IMR-90 (cell line): ENCODE data around the gene STX19. TPM values are rescaled to one million over a fixed set of nuclear protein-coding genes. Genes with fewer than 3 reads are reported as not detected.
A peak's percentile ranks its signal among the peaks of the same experiment; 100 is the strongest.

ENCODE experiments used
- ATAC-seq: fragments of 200-7000 bp; cut with Tn5 transposase; 2 replicates; pipeline ENCODE4 v1.9.1; 2020; ENCODE audit warnings: low read depth, mild to moderate bottlenecking, moderate library complexity
- BruUV-seq: library from RNA; stranded (reverse); fragments of 400-500 nt; replicated peaks from 2 replicates; lab custom pipeline; 2021; lab: Mats Ljungman, UMichigan
- CTCF ChIA-PET: fragments of 300-600 bp; formaldehyde crosslinking; extraction: SDS; loops from one replicate; lab custom pipeline; 2021; ENCODE audit warnings: antibody characterized with exemption; lab: Yijun Ruan, JAX
- POLR2A ChIA-PET: fragments of 300-600 bp; sonication (Branson Sonifier 250); formaldehyde crosslinking; loops from one replicate; lab custom pipeline; 2022; ENCODE audit warnings: antibody characterized with exemption; ENCODE audit not compliant: unreplicated experiment; lab: Charles Lee
- DNase-seq: peaks from one replicate; pipeline ENCODE4 v3.0.0; 2013
- H2AFZ ChIP-seq: replicated peaks from 2 replicates; pipeline ENCODE3; 2013; ENCODE audit warnings: low read length, mild to moderate bottlenecking; ENCODE audit not compliant: poor library complexity
- H2AK5ac ChIP-seq: 2 replicates; pipeline ENCODE4 v1.6.1; 2013; ENCODE audit warnings: low read depth, low read length, inconsistent platforms
- H2AK9ac ChIP-seq: replicated peaks from 2 replicates; pipeline ENCODE3; 2013; ENCODE audit warnings: mild to moderate bottlenecking, low read depth, low read length, moderate library complexity; ENCODE audit not compliant: poor library complexity
- H2BK120ac ChIP-seq: 2 replicates; pipeline ENCODE4 v1.6.1; 2013; ENCODE audit warnings: low read depth, low read length, inconsistent platforms
- H2BK15ac ChIP-seq: 3 replicates; pipeline ENCODE4 v1.6.1; 2013; ENCODE audit warnings: low read depth, low read length, inconsistent platforms
- H2BK20ac ChIP-seq: 2 replicates; pipeline ENCODE4 v1.6.1; 2013; ENCODE audit warnings: low read depth, mild to moderate bottlenecking, inconsistent platforms, low read length, moderate library complexity
- H2BK5ac ChIP-seq: 2 replicates; pipeline ENCODE4 v1.6.1; 2013; ENCODE audit warnings: mild to moderate bottlenecking, low read depth, low read length, inconsistent platforms; ENCODE audit not compliant: poor library complexity, severe bottlenecking
- H3K14ac ChIP-seq: replicated peaks from 2 replicates; pipeline ENCODE4 v1.6.1; 2013; ENCODE audit warnings: low read depth, low read length, inconsistent platforms
- H3K18ac ChIP-seq: 2 replicates; pipeline ENCODE4 v1.6.1; 2013; ENCODE audit warnings: low read depth, low read length, control low read depth
- H3K23ac ChIP-seq: 2 replicates; pipeline ENCODE4 v1.6.1; 2013; ENCODE audit warnings: low read depth, low read length, inconsistent platforms
- H3K27ac ChIP-seq: 2 replicates; pipeline ENCODE4 v1.5.1; 2013; ENCODE audit warnings: mild to moderate bottlenecking, control low read depth, low read length; ENCODE audit not compliant: insufficient read depth
- H3K27me3 ChIP-seq: 2 replicates; pipeline ENCODE4 v1.6.1; 2013; ENCODE audit warnings: low read length; ENCODE audit not compliant: control insufficient read depth, insufficient read depth
- H3K36me3 ChIP-seq: 2 replicates; pipeline ENCODE4 v1.6.1; 2013; ENCODE audit warnings: low read length, mixed read lengths; ENCODE audit not compliant: control insufficient read depth, insufficient read depth
- H3K4ac ChIP-seq: 2 replicates; pipeline ENCODE4 v1.6.1; 2013; ENCODE audit warnings: low read depth, low read length, inconsistent platforms
- H3K4me1 ChIP-seq: 2 replicates; pipeline ENCODE4 v1.6.1; 2013; ENCODE audit warnings: low read length, mixed read lengths; ENCODE audit not compliant: control insufficient read depth, insufficient read depth
- H3K4me2 ChIP-seq: 2 replicates; pipeline ENCODE4 v1.6.1; 2013; ENCODE audit warnings: low read depth, mild to moderate bottlenecking, control low read depth, low read length, moderate library complexity
- H3K4me3 ChIP-seq: 2 replicates; pipeline ENCODE4 v1.5.1; 2013; ENCODE audit warnings: low read depth, mild to moderate bottlenecking, control low read depth, low read length, moderate library complexity; ENCODE audit not compliant: insufficient read depth
- H3K56ac ChIP-seq: 2 replicates; pipeline ENCODE4 v1.6.1; 2013; ENCODE audit warnings: low read length, inconsistent platforms; ENCODE audit not compliant: insufficient read depth; ENCODE audit errors: extremely low read depth
- H3K79me1 ChIP-seq, 2 experiments: 2 replicates each; pipeline ENCODE4 v1.6.1; 2013; ENCODE audit warnings: low read length in 2 of 2, inconsistent platforms in 1 of 2, low read depth in 1 of 2
- H3K9ac ChIP-seq: 2 replicates; pipeline ENCODE4 v1.6.1; 2013; ENCODE audit warnings: low read depth, low read length, control low read depth
- H3K9me1 ChIP-seq: 2 replicates; pipeline ENCODE4 v1.6.1; 2013; ENCODE audit warnings: low read length, inconsistent platforms; ENCODE audit not compliant: insufficient read depth
- H3K9me3 ChIP-seq: 2 replicates; pipeline ENCODE4 v1.6.1; 2013; ENCODE audit warnings: low read length; ENCODE audit not compliant: control insufficient read depth, insufficient read depth
- H4K20me1 ChIP-seq: 2 replicates; pipeline ENCODE4 v1.6.1; 2013; ENCODE audit warnings: low read length, inconsistent platforms; ENCODE audit not compliant: insufficient read depth
- H4K5ac ChIP-seq: 2 replicates; pipeline ENCODE4 v1.6.1; 2013; ENCODE audit warnings: mild to moderate bottlenecking, low read depth, low read length, control low read depth
- H4K8ac ChIP-seq, 2 experiments: 2 replicates each; pipeline ENCODE4 v1.6.1; 2013; ENCODE audit warnings: low read depth in 2 of 2, low read length in 2 of 2, control low read depth in 1 of 2, inconsistent platforms in 1 of 2
- H4K91ac ChIP-seq: 2 replicates; pipeline ENCODE4 v1.6.1; 2013; ENCODE audit warnings: low read depth, low read length, inconsistent platforms; ENCODE audit not compliant: insufficient read depth
- CTCF ChIP-seq: conservative IDR thresholded peaks from 2 replicates; pipeline ENCODE4 v1.5.1; 2012; ENCODE audit warnings: mild to moderate bottlenecking, low read depth, low read length, improper control_type of control experiment
- RAD21 ChIP-seq: IDR thresholded peaks from 2 replicates; pipeline ENCODE4 v1.6.1; 2012; ENCODE audit warnings: low read length, improper control_type of control experiment
- RFX5 ChIP-seq: IDR thresholded peaks from 2 replicates; pipeline ENCODE4 v1.8.0; 2012; ENCODE audit warnings: low read depth, mild to moderate bottlenecking, low read length, moderate library complexity
- WGBS, 2 experiments: methylation state at CpG; one replicate each; pipeline versions ENCODE4 v1.1.5 to v1.1.7; 2013; ENCODE audit warnings: missing lambda C conversion rate in 2 of 2; ENCODE audit not compliant: insufficient read length in 1 of 2; ENCODE audit errors: extremely low coverage in 2 of 2; 5-methylcytosine and 5-hydroxymethylcytosine counted together
- dilution Hi-C: fragments of 300-500 bp; cut with HindIII; formaldehyde crosslinking; loops from one replicate; pipeline ENCODE4 v1.14.3; 2018; ENCODE audit warnings: low sequenced_read_pairs; ENCODE audit not compliant: unreplicated experiment
- in situ Hi-C: fragments of 300-500 bp; cut with MboI; formaldehyde crosslinking; loops from 3 replicates; pipeline ENCODE4 v1.14.3; 2019; ENCODE audit warnings: low sequenced_read_pairs, inconsistent platforms, mixed read lengths
- intact Hi-C: fragments of 100-400 bp; cut with micrococcal nuclease; formaldehyde crosslinking; loops from 2 replicates; pipeline ENCODE4 v1.10.0; 2022
- polyA plus RNA-seq, 3 experiments: library from polyadenylated mRNA; depleted of rRNA; stranded (reverse); fragments of >200 nt; gene quantifications; 2 replicates each; pipeline ENCODE4 v1.2.3, GENCODE V29; 2012; ENCODE audit warnings: low replicate concordance in 1 of 3
- total RNA-seq: library from RNA; depleted of rRNA; stranded (reverse); fragments of >200 nt; gene quantifications from 2 replicates; pipeline ENCODE4 v1.2.3, GENCODE V29; 2012

The STX19 gene
- total and polyA plus RNA-seq, 2 of the 4 experiments (the other 2 are of a cell fraction) = not detected

GRCh38 chr3:94036909-94037507, 8.6 kb upstream of the STX19 start:
- H2BK120ac ChIP-seq = no peak overlapping the region
- no CpG with 5 or more reads among the region's 3 CpGs for WGBS, 2 experiments
- no peak overlapping the region for H2BK20ac ChIP-seq
- H3K23ac ChIP-seq = no peak overlapping the region
- in situ Hi-C loops (no loop called here), dilution Hi-C loops (no loop called here), intact Hi-C loops (no loop called here)
- no peak overlapping the region for H3K4ac ChIP-seq
- no peak overlapping the region for H2BK15ac ChIP-seq
- no peak overlapping the region for H2BK5ac ChIP-seq
- H3K27me3 ChIP-seq = no peaks in the 10 kb centered on the region
- H2AK9ac ChIP-seq = no peak overlapping the region
- no peak overlapping the region for H3K9ac ChIP-seq
- H3K9me3 ChIP-seq = no peaks in the 10 kb centered on the region
- H3K14ac ChIP-seq = no peak overlapping the region
- H3K36me3 ChIP-seq = peaks cover 2% of the 10 kb centered on the region; the same call in 1 of the 2 replicates
- H4K20me1 ChIP-seq = no peaks in the 10 kb centered on the region
- no peak overlapping the region for H2AFZ ChIP-seq
- no peak overlapping the region for H4K91ac ChIP-seq
- ChIA-PET POLR2A (interaction anchor here (0.5 kb wide), 1 partner anchor 63 kb away, joined by 3 read pairs; the partner anchor contains the start of gene PROS1), CTCF (interaction anchor here (0.8 to 1.0 kb wide), 2 partner anchors 9 to 20 kb away, joined by 3 to 5 read pairs; partner anchors contain the start of gene STX19)
- no TSS peak for BruUV-seq
- H3K79me1 ChIP-seq = no peaks in the 10 kb centered on the region
- H3K56ac ChIP-seq = no peak overlapping the region
- no peak overlapping the region for H4K5ac ChIP-seq
- H3K4me2 ChIP-seq = no peak overlapping the region
- H3K9me1 ChIP-seq = no peaks in the 10 kb centered on the region
- ATAC-seq = peak; percentile 72; the same call in 1 of the 2 replicates
- H3K4me3 ChIP-seq = no peak overlapping the region
- no peak overlapping the region for H2AK5ac ChIP-seq
- no peak overlapping the region for H4K8ac ChIP-seq
- H3K27ac ChIP-seq = no peak overlapping the region
- TF ChIP-seq RFX5 = no peak
- TF ChIP-seq RAD21 = peak; percentile 14; the same call in 1 of the 2 replicates
- peak; percentile 47 for TF ChIP-seq CTCF
- peak; percentile 62 for DNase-seq
- no peaks in the 10 kb centered on the region for H3K4me1 ChIP-seq
- no peak overlapping the region for H3K18ac ChIP-seq
